B cell (primary cell): ENCODE results near the gene HIP1. TPM values are rescaled to one million over a fixed set of nuclear protein-coding genes. Genes with fewer than 3 reads are reported as not detected.

Source experiments
- ATAC-seq: fragments of 200-7000 bp; cut with Tn5 transposase; one replicate; pipeline ENCODE4 v1.10.0; 2021; ENCODE audit warnings: low read depth, mild to moderate bottlenecking, moderate number of reproducible peaks, moderate library complexity
- CTCF ChIA-PET: fragments of 350-600 bp; sonication (Branson Sonifier 250); formaldehyde crosslinking; loops from one replicate; lab custom pipeline; 2021; ENCODE audit warnings: antibody characterized with exemption, inconsistent platforms; lab: Charles Lee
- POLR2A ChIA-PET: fragments of 350-600 bp; sonication (Branson Sonifier 250); formaldehyde crosslinking; loops from one replicate; lab custom pipeline; 2021; ENCODE audit warnings: antibody characterized with exemption; lab: Charles Lee
- DNase-seq: peaks from one replicate; pipeline ENCODE4 v3.0.0; 2013
- H2AFZ ChIP-seq: 2 replicates; pipeline ENCODE4 v1.6.1; 2012; ENCODE audit warnings: mild to moderate bottlenecking, low read depth, low read length; ENCODE audit not compliant: insufficient read depth, poor library complexity, severe bottlenecking
- H3K27ac ChIP-seq, 2 donors: 1 replicate in 1 of 2; 2 replicates in 1 of 2; pipeline ENCODE4 v1.5.1; 2012 to 2013; ENCODE audit warnings: low read length in 2 of 2, mild to moderate bottlenecking in 2 of 2, moderate library complexity in 1 of 2
- H3K27me3 ChIP-seq, 4 experiments: fragments of 200-600 bp in 1 of 4; sonication (generic) in 1 of 4; replicated peaks in 1 of 4; 1 replicate in 2 of 4; 2 replicates in 2 of 4; pipeline versions ENCODE4 v1.6.1 to v1.7.0; 2013 to 2016; ENCODE audit warnings: low read length in 3 of 4, mild to moderate bottlenecking in 2 of 4, mixed read lengths in 1 of 4, moderate library complexity in 1 of 4; ENCODE audit not compliant: insufficient read depth in 4 of 4, control insufficient read depth in 3 of 4; ENCODE audit errors: control extremely low read depth in 1 of 4
- H3K36me3 ChIP-seq, 2 experiments: replicated peaks in 1 of 2; 1 replicate in 1 of 2; 2 replicates in 1 of 2; pipeline versions ENCODE4 v1.6.1 to v1.7.1; 2013; ENCODE audit warnings: low read length in 1 of 2; ENCODE audit not compliant: insufficient read depth in 2 of 2, control insufficient read depth in 1 of 2; ENCODE audit errors: control extremely low read depth in 1 of 2, extremely low read depth in 1 of 2
- H3K4me1 ChIP-seq, 2 donors: fragments of 200-600 bp in 1 of 2; sonication (generic) in 1 of 2; 1 replicate in 1 of 2; 2 replicates in 1 of 2; pipeline versions ENCODE4 v1.5.1 to v1.6.1; 2013 to 2017; ENCODE audit warnings: low read length in 2 of 2; ENCODE audit not compliant: control insufficient read depth in 2 of 2, insufficient read depth in 2 of 2
- H3K4me2 ChIP-seq: replicated peaks from 2 replicates; pipeline ENCODE3; 2012; ENCODE audit warnings: mild to moderate bottlenecking, low read depth, low read length; ENCODE audit not compliant: poor library complexity, severe bottlenecking
- H3K4me3 ChIP-seq, 5 experiments: fragments of 200-600 bp in 1 of 5; sonication (generic) in 1 of 5; 1 replicate in 3 of 5; 2 replicates in 2 of 5; pipeline versions ENCODE4 v1.5.1 to v1.7.0; 2011 to 2016; ENCODE audit warnings: low read length in 4 of 5, mild to moderate bottlenecking in 4 of 5, low read depth in 2 of 5, control low read depth in 1 of 5, moderate library complexity in 1 of 5; ENCODE audit not compliant: insufficient read depth in 1 of 5; ENCODE audit errors: control extremely low read depth in 1 of 5, extremely low read depth in 1 of 5
- H3K79me2 ChIP-seq: fragments of 200-600 bp; sonication (generic); one replicate; pipeline ENCODE4 v1.6.0; 2016; ENCODE audit warnings: low read length; ENCODE audit not compliant: control insufficient read depth, insufficient read depth
- H3K9ac ChIP-seq: fragments of 200-600 bp; sonication (generic); 2 replicates; pipeline ENCODE4 v1.6.1; 2017; ENCODE audit warnings: mild to moderate bottlenecking, low read length, moderate library complexity
- H3K9me3 ChIP-seq, 3 donors: one replicate each; pipeline versions ENCODE4 v1.6.1 to v1.7.1; 2013; ENCODE audit warnings: low read length in 2 of 3; ENCODE audit not compliant: control insufficient read depth in 2 of 3, insufficient read depth in 1 of 3; ENCODE audit errors: control extremely low read depth in 1 of 3
- H4K20me1 ChIP-seq: 2 replicates; pipeline ENCODE4 v1.6.0; 2012; ENCODE audit warnings: mild to moderate bottlenecking, low read length; ENCODE audit not compliant: insufficient read depth, control insufficient read depth, poor library complexity, severe bottlenecking
- H3K27ac Mint-ChIP-seq: one replicate; pipeline ENCODE4 v1.8.0; 2021; ENCODE audit warnings: mixed read lengths
- H3K27me3 Mint-ChIP-seq: one replicate; pipeline ENCODE4 v1.8.0; 2021; ENCODE audit warnings: mixed read lengths
- H3K4me1 Mint-ChIP-seq: one replicate; pipeline ENCODE4 v1.8.0; 2021; ENCODE audit warnings: mixed read lengths
- H3K4me3 Mint-ChIP-seq: one replicate; pipeline ENCODE4 v1.8.0; 2021; ENCODE audit warnings: mixed read lengths
- H3K9me3 Mint-ChIP-seq: one replicate; pipeline ENCODE4 v1.8.0; 2022; ENCODE audit warnings: mixed read lengths; ENCODE audit not compliant: insufficient read depth
- EZH2 ChIP-seq: IDR thresholded peaks from 2 replicates; pipeline ENCODE4 v1.6.1; 2012; ENCODE audit warnings: borderline replicate concordance, low read depth, mild to moderate bottlenecking, moderate library complexity, low read length; ENCODE audit not compliant: insufficient read depth, poor library complexity, severe bottlenecking
- WGBS: methylation state at CpG from one replicate; pipeline ENCODE4 v1.1.5; 2013; ENCODE audit warnings: missing lambda C conversion rate; ENCODE audit not compliant: insufficient coverage; 5-methylcytosine and 5-hydroxymethylcytosine counted together
- intact Hi-C: fragments of 100-400 bp; cut with micrococcal nuclease; formaldehyde crosslinking; loops from one replicate; pipeline ENCODE4 v1.10.0; 2022
- polyA plus RNA-seq: library from polyadenylated mRNA; depleted of rRNA; stranded (reverse); fragments of >200 nt; gene quantifications from 2 replicates; pipeline ENCODE4 v1.2.3, GENCODE V29; 2012
- total RNA-seq, 2 donors: library from RNA; stranded (reverse); fragments of 120-200 nt in 1 of 2; gene quantifications; 1 replicate in 1 of 2; 2 replicates in 1 of 2; pipeline versions ENCODE4 v1.2.3 to v1.2.4, GENCODE V29; 2013 to 2022
- TF ChIP-seq, protein P1 (sequence below): fragments of 200-600 bp; IDR thresholded peaks from one replicate; pipeline ENCODE4 v1.8.0; 2022; ENCODE audit warnings: antibody characterized with exemption, mild to moderate bottlenecking

Gene HIP1
- total and polyA plus RNA-seq, 2 donors (not counting 1 experiment from before 2014, with no cell fraction given), result 6.5 to 16.7 TPM

DNA sequence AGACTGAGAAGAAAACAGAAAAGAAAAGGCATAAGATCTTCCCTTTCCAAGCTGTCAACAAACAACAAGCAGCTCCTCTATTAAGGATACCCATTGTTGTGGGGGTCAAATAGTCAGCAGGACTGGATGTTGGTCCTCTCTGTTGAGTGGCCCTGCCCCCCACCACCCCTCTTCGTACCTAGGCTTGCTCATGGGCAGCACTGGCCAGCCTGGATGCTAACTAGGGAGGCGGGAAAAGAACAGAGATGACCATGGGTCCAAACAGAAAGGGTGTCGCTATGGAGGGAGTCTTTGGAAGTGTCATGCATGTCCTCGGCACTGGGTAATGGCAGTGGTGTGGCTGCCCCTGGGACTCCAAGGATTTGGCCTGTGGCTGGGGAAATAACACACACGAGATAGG, 201.0 kb downstream of the HIP1 start:
- no peak overlapping the region for H3K4me3 ChIP-seq
- no peaks in the 10 kb centered on the region for H3K79me2 ChIP-seq
- no peaks in the 10 kb centered on the region for H3K9me3 ChIP-seq
- no peak overlapping the region for H3K27ac ChIP-seq
- H2AFZ ChIP-seq, result no peak overlapping the region
- intact Hi-C loops, result no loop called here
- no peak overlapping the region for H3K4me2 ChIP-seq
- TF ChIP-seq, protein P1, sequence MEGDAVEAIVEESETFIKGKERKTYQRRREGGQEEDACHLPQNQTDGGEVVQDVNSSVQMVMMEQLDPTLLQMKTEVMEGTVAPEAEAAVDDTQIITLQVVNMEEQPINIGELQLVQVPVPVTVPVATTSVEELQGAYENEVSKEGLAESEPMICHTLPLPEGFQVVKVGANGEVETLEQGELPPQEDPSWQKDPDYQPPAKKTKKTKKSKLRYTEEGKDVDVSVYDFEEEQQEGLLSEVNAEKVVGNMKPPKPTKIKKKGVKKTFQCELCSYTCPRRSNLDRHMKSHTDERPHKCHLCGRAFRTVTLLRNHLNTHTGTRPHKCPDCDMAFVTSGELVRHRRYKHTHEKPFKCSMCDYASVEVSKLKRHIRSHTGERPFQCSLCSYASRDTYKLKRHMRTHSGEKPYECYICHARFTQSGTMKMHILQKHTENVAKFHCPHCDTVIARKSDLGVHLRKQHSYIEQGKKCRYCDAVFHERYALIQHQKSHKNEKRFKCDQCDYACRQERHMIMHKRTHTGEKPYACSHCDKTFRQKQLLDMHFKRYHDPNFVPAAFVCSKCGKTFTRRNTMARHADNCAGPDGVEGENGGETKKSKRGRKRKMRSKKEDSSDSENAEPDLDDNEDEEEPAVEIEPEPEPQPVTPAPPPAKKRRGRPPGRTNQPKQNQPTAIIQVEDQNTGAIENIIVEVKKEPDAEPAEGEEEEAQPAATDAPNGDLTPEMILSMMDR, result no peak
- no peak for TF ChIP-seq EZH2
- peaks cover 0 to 4% of the 10 kb centered on the region in 2 experiments for H3K36me3 ChIP-seq
- no peak overlapping the region for H3K9ac ChIP-seq
- Mint-ChIP-seq H3K4me1 (peaks cover 6% of the 10 kb centered on the region), H3K9me3 (no peaks in the 10 kb centered on the region), H3K4me3 (no peak overlapping the region), H3K27ac (no peak overlapping the region), H3K27me3 (no peaks in the 10 kb centered on the region)
- DNase-seq (no peak), ATAC-seq (no peak)
- peaks cover 0 to 3% of the 10 kb centered on the region in 2 donors for H3K4me1 ChIP-seq
- WGBS, result 96% methylated on average over 4 of the region's 5 CpGs
- CTCF ChIA-PET, result no interaction called here
- POLR2A ChIA-PET, result no interaction called here
- H4K20me1 ChIP-seq, result no peaks in the 10 kb centered on the region
- no peaks in the 10 kb centered on the region for H3K27me3 ChIP-seq

DNA sequence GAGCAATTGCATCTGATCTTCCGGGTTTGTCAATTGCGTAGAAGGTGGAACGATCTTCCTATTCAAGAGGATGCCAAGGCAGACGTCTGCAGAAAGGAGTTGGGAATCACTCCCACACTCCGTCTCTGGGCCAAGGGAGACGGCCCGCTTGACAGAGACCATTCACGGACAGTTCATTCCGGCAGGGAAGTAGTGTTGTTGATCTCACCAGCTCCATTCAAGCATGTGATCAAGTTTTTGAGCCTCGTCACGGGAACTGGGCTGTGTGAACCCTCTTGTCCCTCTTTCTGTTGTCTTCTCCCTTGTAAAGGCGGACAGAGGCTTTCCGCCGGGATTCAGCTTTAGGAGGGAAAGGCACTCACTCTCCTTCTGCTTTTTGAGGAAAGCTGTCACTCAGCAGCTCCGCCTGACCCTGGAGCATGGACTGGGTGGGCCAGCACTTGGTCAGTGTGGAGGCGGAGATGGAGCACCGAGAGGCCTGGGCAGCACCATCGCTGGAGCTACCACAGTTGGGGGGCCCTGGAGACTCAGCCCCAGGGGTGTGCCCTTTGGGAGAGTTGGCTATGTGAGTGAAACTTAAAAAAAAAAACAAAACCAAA, 201.7 kb downstream of the HIP1 start:
- no peak overlapping the region for H3K4me2 ChIP-seq
- no peaks in the 10 kb centered on the region for H4K20me1 ChIP-seq
- no peaks in the 10 kb centered on the region for H3K27me3 Mint-ChIP-seq
- no peak overlapping the region for H3K4me3 Mint-ChIP-seq
- H3K4me1 ChIP-seq, result peaks cover 0 to 3% of the 10 kb centered on the region in 2 donors
- DNase-seq (no peak), ATAC-seq (no peak)
- TF ChIP-seq, protein P1, result no peak
- no peak for TF ChIP-seq EZH2
- no peaks in the 10 kb centered on the region for H3K27me3 ChIP-seq
- H3K27ac ChIP-seq, result no peak overlapping the region
- WGBS, result 98% methylated on average over 15 of the region's 18 CpGs
- POLR2A ChIA-PET, result no interaction called here
- intact Hi-C loops, result no loop called here
- no peaks in the 10 kb centered on the region for H3K9me3 ChIP-seq
- no peak overlapping the region for H3K9ac ChIP-seq
- no peak overlapping the region for H3K4me3 ChIP-seq
- no peaks in the 10 kb centered on the region for H3K9me3 Mint-ChIP-seq
- H3K4me1 Mint-ChIP-seq, result peaks cover 6% of the 10 kb centered on the region
- CTCF ChIA-PET, result no interaction called here
- H3K36me3 ChIP-seq, result peaks cover 0 to 4% of the 10 kb centered on the region in 2 experiments
- H3K79me2 ChIP-seq, result no peaks in the 10 kb centered on the region
- H2AFZ ChIP-seq, result no peak overlapping the region
- H3K27ac Mint-ChIP-seq, result no peak overlapping the region
